Globus pallidus (tissue), 1 donor: ENCODE measurements around the gene IL37.

Experiments
- DNase-seq: peaks from one replicate; pipeline ENCODE4 v3.0.0-alpha.2; 2015; ENCODE audit warnings: low spot score

IL37 gene, protein sequence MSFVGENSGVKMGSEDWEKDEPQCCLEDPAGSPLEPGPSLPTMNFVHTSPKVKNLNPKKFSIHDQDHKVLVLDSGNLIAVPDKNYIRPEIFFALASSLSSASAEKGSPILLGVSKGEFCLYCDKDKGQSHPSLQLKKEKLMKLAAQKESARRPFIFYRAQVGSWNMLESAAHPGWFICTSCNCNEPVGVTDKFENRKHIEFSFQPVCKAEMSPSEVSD

DNA sequence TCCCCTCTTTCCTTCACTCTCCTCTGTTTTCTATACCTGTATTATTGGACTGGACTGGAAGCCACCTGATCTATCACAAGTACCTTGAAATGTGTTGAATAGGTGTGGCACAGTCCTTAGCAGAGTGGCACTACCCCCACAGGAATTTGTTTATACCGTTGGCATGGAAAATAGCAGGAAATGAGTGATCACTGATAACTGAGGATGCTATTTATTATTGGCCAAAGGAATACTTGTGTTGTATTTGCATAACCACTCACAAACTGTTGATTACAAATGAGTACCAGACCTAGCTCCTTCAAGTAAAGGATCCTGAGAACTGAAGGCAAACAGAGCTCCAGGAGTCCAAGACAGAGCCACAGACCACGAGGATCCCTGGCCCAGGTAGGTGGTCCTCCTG, at the start of gene IL37:
IL37 (plus strand) TSS at position 301 of the 400 bp plus-strand sequence. CDS start 1,848 bp downstream, outside the sequence.
- DNase-seq, result no peak

DNA sequence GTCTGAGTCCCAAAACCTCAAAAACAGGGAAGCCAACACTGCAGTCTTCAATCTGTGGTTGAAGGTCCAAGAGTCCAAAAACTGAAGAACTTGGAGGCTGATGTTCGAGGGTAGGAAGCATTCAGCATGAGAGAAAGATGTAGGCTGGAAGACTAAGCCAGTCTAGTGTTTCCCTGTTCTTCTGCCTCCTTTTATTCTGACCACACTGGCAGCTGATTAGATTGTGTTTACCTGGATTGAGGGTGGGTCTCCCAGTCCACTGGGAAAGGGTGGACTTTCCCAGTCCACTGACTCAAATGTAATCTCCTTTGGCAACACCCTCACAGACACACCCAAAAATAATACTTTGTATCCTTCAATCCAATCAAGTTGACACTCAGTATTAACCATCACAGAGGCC, 46.9 kb upstream of the IL37 start:
- no peak for DNase-seq

DNA sequence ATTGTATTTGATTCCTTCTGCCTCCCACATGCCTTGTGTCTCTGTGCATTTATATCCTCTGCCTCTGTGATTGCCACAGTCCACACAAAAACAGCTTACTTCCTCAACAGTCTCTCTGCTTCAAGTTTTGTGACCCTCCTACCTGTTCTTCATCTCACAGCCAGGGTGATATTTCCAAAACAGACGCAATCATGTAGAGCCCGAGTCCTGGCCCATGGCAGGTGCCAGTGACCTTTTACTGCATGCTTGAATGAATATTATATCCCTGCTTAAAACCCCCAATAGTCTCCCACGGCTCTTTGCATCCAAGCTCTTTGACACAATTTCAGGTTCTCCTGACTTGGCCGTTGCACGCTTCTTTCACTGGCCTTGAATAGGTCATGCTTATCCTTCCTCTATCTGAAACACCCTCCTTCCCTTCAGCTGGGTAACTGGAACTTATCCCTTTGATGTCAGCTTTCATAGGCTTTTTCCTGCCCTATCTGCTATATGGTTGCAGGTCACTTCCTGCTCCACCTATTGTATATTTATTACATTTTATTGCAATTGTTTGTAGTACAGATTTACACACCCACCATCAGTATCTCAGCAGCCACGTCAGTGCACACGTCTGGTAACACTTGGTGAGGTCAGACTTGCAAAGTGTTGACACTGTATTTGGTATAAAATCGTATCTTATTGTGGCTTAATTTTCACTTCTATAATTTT, 44.7 kb upstream of the IL37 start:
- DNase-seq, result no peak

DNA sequence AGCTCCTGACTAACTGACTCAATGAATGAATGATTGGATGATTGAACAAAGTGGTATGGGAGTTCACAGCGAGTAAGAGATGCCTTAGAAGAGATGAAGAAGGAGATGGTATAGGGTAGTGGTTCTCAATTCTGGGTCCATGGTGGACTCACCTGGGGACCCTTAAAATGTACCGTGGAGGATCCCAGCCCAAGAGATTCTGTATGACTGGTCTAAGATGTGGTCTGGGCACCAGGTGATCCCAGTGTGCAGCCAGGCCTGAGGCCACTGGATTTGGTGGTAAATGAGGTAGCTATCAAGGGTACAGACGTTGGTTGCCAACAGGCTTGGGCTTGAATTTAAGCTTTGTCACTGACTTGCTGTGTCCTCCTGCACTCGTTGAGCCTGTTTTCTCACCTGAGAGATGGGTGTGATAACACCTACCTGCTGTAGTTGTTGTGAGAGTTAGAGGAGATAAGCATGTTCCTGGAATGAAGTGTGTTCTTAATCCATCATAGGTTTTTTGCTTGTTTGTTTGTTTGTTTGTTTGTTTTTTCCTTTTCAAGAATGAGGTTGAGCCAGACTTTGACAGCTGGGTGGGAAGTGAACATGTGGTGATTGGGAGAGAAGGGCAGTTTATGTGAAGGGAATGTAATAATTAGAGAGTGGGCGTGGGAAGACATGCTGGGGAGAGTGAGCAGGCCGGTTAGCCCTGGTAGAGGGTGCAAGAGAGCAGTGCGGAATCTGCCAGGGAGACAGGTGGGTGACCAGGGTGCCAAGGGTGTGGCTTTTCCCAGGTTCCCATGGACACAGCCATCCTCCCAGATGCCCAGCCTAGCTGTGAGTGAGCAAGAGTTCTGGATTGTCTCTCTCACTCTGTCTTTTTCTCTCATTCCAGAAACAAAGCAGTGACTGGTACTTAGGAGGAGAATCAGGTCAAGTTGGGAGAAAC, 43.0 kb upstream of the IL37 start:
- DNase-seq, result no peak

DNA sequence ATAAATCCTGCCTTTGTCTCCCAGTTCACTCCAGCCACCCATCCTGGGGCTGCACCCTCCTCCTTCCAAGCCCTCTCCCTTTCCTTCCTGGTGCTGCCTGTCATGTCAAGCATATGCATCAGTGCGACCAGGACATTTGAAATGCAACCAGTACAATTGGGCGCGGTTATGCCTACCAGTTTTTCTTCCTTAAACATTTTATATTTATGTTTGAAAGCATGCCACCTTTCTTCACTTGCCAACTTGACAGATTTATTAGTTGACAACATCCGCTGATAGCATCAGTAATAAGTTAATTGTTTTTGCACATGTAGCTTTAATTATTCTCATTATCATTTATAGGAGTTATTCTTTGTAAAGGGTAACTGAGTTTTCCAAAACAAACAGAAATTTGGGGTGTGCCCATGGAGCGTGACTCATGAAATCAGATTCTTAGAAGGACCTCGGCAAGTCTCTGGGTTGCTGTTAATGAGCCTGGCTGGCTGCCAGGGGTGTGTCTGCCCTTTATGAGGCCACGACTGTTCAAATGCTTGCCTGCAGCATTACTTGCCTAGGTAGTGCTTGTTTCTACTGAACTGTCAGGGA, 41.6 kb upstream of the IL37 start:
- DNase-seq, result no peak

DNA sequence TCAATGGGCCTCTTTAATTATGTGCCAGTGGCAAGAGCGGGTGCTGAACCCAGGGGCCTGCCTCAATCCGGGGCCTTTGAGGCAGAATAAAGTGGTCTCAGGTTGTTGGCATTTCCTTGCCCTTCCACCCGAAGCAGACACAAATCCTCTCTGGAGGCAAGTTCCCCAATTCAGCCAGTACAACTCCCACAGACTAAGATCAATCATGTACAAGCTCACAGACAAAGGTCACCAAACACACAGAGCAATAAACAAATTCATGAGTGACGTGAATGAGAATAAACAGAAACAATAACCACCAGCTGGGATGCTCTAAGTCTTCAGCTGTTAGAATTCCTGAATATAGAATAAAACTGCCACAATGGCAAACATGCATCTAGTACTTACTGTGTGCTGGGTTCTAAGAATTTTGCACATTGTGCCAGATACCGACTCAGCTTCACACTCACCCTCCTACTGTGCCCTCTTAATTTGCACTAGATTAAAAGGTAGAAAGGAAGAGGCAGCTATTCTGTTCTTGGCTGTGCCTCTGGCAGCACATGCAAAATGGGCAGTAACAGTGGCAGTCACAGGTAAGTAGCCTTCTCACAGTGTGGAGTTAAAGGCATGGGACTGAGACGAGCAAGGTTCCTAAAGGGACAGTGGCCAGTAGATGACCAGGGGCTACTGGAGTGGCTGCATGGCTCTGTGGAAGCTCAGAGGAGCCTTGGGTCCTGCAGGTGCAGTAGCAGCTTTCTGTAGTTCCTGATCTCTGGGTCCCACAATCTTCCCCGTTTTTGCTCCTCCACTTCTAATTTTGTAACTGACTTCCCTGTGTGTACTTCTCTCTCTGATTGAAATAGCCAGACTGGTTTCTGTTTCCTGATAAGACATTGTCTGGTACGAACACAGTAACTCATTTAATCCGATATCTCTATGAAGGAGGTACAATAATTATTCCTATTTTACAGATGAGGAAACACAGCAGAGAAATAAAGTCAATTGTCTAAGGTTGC, 39.8 kb upstream of the IL37 start:
- no peak for DNase-seq

DNA sequence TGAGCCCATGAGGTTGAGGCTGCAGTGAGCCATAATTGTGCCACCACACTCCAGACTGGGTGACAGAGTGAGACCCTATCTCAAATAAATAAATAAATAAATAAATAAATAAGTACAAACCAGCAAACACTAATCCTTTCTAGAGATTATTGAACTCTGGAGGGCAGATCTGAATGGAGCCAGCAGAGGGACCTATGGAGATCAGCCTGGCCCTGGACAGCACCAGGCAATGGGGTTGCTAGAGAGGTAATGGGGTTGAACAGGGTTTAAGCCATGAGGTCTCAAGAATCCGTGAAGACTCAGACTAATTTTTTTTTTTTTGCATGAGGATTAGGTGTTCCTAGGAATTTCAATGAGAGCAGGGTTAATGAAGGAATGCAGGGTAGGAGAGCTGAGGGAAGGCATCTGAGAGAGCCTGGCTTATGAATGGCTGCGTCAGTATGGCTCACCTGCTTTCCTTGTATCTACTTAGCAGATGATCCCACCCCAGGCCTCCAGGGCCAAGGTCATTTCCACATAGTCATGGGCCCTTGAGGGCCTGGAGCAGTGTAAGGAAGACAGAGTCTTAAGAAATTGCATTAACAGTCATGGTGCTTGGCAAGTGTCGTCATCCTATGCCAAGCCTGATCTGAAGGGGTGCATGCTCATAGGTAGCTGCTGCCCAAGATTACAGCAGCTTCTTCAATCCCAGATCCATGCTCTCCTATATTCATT, 34.6 kb upstream of the IL37 start:
- no peak for DNase-seq

DNA sequence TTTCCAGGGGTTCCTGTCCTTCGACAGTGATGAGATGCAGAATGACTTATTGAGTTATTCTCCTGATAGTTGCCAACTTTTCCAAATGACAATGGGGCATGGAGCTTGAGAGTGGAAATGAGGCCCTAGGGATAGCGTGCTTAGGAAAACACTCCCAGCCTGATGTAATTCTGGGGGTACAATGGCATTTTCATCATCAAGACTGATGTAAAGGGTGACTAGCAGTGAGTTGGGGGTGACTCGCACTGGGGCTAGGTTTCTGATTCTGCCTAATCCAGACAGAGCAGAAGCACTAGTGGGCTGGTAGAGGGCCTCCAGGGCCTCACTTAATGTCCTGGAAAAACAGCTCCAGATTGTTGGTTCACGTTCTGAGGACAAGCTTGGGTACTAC, 34.0 kb upstream of the IL37 start:
- no peak for DNase-seq

DNA sequence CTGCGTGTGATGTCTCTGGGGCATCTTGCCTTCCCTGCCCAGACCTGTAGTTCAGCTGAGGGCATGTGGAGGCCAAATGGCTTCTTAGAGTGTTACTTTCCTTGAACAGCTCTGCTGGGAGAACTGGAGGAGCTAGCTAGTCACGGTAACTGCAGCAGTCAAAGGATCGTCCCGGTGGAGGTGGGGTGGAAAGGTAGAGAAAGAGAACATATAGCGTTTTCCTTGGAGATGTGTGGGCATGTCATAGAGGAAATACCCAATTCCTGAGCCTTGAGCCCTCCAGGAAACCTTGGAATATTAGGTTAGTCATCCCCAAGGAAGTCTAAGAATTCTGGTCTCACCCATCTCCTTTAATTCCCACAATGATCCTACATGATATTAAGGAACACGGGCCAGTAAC, 33.5 kb upstream of the IL37 start:
- DNase-seq, result no peak

DNA sequence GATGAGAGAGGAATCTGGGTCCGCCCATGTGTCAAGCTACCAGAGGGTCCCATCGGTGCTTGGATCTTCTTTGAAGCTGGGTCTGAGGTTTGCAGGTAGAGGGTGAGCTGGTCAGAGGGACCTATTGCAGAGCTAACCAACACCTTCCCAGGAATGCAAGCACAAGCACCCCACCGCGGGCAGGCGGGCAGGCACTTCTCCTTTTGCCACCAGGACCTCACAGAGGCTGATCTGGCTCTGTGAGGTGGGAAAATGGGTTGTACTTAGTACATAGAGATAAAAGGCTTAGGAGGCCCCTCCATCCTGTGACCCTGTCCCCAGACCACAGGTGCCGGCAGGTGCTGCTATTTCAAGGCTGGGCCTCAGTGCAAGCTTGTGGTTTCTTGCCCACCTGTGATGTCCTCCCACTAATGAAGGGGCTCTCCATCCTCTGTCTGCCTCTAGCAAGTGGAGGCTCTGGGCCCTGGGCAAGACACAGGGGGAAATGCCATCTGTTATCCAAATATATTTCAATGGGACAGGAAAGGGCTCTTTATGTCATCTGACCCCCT, 31.4 kb upstream of the IL37 start:
- DNase-seq, result no peak

DNA sequence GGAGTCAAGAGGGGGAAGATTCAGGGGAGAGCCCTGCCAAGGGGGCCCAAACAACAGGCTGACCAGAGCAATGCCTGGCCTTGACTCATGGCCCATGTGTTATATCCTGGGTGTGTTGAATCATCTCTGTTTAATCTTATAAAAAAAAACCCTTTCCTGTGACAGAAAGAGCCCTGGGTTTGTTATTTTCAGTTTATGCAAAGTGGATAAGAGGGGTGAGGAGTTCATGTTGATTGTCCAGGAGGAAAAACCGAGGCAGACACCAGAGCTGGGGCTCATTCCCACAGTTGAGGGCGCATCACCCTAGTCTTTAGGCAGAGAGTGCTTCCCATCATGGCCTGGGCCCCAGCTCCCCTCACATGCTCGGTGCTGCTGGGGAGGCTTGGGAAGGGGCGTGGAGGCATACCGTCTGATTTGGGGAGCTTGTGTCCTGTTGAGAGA, 30.9 kb upstream of the IL37 start:
- no peak for DNase-seq

DNA sequence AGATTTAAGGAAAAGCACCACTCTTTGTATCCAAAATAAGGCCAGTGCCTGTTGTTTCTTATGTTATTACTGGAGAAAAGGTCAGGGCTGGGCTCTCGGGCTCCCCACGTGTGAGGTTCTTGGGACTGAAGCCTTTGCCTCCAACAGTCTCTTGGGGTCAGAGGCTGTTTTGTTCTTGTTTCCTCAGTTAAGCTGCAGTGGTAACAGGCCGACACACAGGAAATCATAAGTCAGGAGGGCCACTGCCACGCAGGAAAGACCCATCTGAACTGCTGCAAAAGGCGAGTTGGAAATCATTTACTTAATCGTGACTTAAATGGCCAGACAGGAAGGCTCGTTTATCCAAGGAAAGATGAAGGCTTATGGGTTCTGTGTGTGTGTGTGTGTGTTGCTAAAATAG, 30.3 kb upstream of the IL37 start:
- no peak for DNase-seq

DNA sequence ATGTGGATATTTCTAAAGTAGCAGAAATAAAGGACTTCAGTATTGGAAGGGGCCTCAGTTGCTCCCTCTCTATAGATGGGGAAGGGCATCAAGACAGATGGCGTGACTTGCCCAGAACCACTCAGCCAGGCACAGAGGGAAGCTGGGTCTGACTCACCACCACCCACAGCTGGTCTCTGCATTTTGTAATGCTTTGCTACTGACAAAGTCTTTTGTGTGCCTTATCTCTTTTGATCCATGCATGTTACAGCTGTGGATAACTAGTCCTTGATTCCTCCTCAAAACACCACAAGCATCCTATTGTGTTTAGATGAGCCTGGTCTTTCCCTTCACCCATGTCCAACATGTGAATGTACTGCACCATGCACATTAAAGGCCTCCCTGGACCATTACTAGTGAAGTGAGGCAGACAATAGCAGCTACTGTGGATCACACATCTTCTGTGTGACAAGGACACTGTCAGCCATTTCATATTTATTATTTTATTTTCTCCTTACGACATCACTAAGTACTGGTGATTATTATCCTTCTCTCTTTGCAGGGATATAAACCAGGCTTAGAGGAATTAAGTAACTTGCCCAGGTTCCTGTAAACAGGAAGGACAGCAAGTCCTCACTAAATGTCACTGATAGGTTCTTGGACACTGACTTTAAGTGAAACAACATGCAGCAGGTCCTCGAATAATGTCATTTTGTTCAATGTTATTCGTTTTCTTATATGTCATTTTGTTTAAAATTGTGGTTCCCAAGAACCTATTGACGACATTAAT, 29.6 kb upstream of the IL37 start:
- DNase-seq, result peak; percentile 79

DNA sequence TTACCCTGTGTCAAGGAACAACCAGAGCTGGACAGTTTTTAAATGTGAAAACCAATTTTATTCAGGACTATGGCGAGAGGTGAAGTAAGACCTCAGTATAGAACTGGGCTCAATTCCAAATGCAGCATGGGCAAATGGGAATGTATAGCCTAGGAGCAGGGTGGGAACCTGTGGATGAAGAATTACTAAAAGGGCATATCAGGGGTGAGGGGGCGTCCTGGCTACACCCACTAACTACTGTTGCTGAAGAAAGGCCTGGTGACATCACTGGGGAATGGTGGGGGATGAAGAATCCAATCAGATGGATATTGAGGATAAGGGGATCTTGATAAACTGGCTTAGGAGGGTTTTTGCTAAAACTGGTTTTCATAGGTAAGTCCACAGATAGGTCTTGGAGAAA, 27.3 kb upstream of the IL37 start:
- no peak for DNase-seq

DNA sequence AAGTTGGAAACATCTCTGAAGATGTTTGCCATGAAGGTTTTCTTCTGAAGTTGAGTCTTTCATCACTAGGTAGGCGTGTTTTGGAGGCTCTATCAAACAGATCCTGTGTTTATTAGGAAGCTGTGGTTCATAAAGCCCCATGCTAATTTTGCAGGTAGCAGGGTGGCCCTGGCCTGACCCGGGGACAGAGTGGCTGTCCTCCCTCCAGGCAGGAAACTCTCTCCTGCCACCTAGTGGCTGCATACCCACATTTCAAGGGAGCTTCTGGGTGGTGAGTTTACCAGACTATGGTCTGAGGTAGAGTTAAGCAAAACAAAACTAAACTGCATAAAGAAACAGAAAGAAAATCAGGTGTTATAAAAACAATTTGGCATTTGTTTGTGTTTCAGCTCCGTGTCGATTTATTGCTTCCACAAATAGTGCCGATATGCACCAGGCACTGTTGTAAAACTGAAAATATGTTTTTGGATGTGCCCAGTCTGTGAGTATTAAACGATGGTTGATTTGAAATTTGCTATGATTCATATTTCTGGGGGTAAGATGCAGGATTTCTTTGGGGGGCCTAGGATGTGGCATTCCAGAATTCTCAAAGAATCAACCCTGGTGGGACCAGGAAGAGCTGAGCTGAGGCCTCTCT, 26.0 kb upstream of the IL37 start:
- no peak for DNase-seq

DNA sequence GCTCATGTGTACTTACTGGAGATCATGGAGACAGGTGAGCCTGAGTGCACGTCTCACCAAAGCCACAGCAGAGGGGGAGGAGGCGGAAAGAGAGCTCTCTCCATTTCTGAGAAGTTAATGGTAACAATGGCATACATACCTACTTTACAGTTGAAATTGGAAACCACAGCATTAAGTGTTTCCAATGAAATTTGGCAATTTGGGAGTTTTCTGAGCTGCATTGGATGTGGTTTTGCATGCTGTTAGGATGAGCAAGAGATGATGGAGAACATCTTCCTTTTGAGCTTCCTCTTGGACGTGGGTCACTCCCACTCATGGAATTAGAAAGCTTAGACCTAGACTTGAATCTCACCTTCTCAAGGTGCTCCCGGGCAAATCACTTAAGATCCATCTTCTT, 25.5 kb upstream of the IL37 start:
- DNase-seq, result no peak

DNA sequence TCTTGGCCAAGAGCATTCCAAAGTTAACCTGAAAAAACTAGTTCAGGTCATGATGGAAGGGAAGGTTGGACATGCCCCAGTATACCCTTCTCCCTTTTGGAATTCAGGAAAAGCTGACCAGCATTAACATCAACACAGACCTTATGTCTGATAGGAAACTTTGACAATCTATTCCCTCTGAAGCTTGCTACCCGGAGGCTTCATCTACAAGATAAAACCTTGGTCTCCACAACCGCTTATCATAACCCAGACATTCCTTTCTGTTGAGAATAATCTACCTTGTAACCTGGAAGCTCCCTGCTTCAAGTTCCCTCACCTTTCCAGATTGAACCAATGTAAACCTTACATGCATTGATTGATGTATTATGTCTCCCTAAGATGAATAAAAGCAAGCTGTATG, 24.7 kb upstream of the IL37 start:
- no peak for DNase-seq

DNA sequence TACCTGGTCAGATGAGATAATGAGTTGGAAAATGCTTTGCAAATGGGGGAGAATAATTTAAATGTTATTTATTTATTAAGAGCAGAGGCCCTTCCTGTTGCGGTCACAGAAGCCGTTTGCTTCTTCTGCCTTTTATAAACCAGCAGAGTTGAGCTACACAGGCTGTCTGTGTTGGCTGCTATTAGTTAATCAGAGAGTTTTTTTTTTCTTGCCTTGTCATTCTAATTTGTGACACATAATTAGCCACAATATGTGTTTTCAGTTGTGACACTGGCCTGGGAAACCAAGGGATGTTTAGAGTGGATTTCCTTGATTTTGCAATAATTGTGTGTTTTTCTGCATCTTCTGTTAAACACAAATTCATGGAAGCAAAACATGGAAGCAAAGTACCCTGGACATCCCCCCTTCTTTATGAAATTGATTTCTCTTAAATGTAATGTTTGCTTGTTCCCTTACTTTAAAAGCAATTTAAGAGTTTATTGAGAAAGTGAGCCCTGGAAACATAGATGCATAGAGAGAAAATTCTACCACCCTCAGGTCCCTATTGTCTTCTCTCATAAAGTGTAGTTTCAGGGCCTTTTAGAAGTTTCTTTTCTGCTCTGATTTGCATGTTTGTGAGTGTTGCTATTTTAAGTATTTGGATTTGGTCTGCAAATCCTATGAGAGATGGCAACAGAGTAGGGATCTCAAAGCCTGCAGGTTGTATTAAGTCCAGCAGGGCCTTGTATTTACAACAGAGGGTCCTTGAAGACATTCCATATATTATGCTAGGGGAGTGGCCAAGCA, 22.8 kb upstream of the IL37 start:
- DNase-seq, result no peak
